Measurements from ENCODE around the gene CACNA1I. TPM values are rescaled to one million over a fixed set of nuclear protein-coding genes. Genes with fewer than 3 reads are reported as not detected.

Gene CACNA1I
- total RNA-seq, 1 experiment from 2014 or later = 0.15 TPM

- no peak for DNase-seq (ENCODE audit: low read depth, low spot score)
- Histone ChIP-seq H3K9me3 (ENCODE audit: control insufficient read depth in 1 of 2, insufficient read depth in 1 of 2, low read depth in 1 of 2, low read length in 2 of 2) (peaks cover 0 to 2% of the 10 kb centered on the region in 2 experiments; a peak in 1 of 4 replicates), H3K79me2 (ENCODE audit: insufficient read depth, low read length) (no peaks in the 10 kb centered on the region), H3K9me2 (ENCODE audit: insufficient read depth) (no peaks in the 10 kb centered on the region), H3K4me1 (ENCODE audit: control insufficient read depth in 1 of 2, insufficient read depth in 2 of 2, low read length in 2 of 2) (peaks cover 0 to 10% of the 10 kb centered on the region in 2 experiments; a peak in 2 of 4 replicates), H4K20me1 (ENCODE audit: insufficient read depth) (no peaks in the 10 kb centered on the region), H3K9ac (ENCODE audit: low read length) (no peak overlapping the region), H3K27ac (ENCODE audit: low read depth, low read length) (no peak overlapping the region), H3K4me2 (ENCODE audit: low read length) (no peak overlapping the region), H3K36me3 (ENCODE audit: control insufficient read depth in 1 of 2, insufficient read depth in 2 of 2, low read length in 2 of 2) (no peaks in the 10 kb centered on the region), H3K4me3 (replicated peaks in 1 of 2; ENCODE audit: low read depth in 1 of 2, low read length in 2 of 2) (no peak overlapping the region), H3K27me3 (ENCODE audit: insufficient read depth, low read length) (no peaks in the 10 kb centered on the region), H2AFZ (ENCODE audit: low read depth, low read length, poor library complexity, severe bottlenecking) (no peak overlapping the region)
- RAD21 ChIA-PET (ENCODE audit: low non-redundant PET in 1 of 2, low total read pairs in 2 of 2, uncharacterized antibody in 2 of 2, unreplicated experiment in 2 of 2) = no interaction called here
- POLR2A ChIA-PET = no interaction called here
- ATAC-seq = no peak
- BruUV-seq (replicated peaks) = no TSS peak
- CTCF ChIA-PET = no interaction called here
- TF ChIP-seq ZNF274 (IDR thresholded peaks at IDR 0.05; ENCODE audit: low read depth, low read length) (no peak), JUND (IDR thresholded peaks at IDR 0.05) (no peak), EZH2phosphoT487 (IDR thresholded peaks at IDR 0.05; ENCODE audit: borderline replicate concordance) (no peak)
- intact Hi-C loops (cut with micrococcal nuclease) = no loop called here
Observed at GRCh38 chr22:39569066-39569465, 1.5 kb upstream of the CACNA1I start.

DNA sequence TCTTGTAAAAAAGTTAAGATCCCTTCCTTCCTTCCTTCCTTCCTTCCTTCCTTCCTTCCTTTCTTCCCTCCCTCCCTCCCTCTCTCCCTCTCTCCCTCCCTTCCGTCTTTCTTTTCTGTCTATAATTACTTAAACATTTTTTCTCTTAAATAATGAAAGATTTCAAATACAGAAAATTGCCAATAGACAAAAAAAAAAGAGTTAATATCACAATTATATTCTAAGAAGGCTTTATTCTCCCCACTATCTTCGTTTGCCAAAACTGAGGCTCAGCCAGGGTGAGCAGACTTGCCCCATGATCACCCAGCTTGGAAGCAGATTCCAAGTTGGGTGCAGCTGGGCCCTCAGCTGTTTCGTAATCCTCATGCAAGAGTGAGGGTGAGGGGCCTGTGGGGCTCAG lies 327 bp upstream of the CACNA1I start:
- CTCF ChIA-PET = interaction anchor here (0.9 kb wide), 1 partner anchor 36 kb away, joined by 3 read pairs; no protein-coding TSS in a partner anchor
- Histone ChIP-seq H3K27ac (ENCODE audit: low read depth, low read length) (no peak overlapping the region), H3K9me2 (ENCODE audit: insufficient read depth) (no peaks in the 10 kb centered on the region), H3K9ac (ENCODE audit: low read length) (no peak overlapping the region), H3K36me3 (ENCODE audit: control insufficient read depth in 1 of 2, insufficient read depth in 2 of 2, low read length in 2 of 2) (no peaks in the 10 kb centered on the region), H3K4me2 (ENCODE audit: low read length) (no peak overlapping the region), H2AFZ (ENCODE audit: low read depth, low read length, poor library complexity, severe bottlenecking) (no peak overlapping the region), H4K20me1 (ENCODE audit: insufficient read depth) (no peaks in the 10 kb centered on the region), H3K79me2 (ENCODE audit: insufficient read depth, low read length) (no peaks in the 10 kb centered on the region), H3K9me3 (ENCODE audit: control insufficient read depth in 1 of 2, insufficient read depth in 1 of 2, low read depth in 1 of 2, low read length in 2 of 2) (no peaks in the 10 kb centered on the region; a peak in 1 of 4 replicates), H3K27me3 (ENCODE audit: insufficient read depth, low read length) (no peaks in the 10 kb centered on the region), H3K4me3 (replicated peaks in 1 of 2; ENCODE audit: low read depth in 1 of 2, low read length in 2 of 2) (no peak overlapping the region), H3K4me1 (ENCODE audit: control insufficient read depth in 1 of 2, insufficient read depth in 2 of 2, low read length in 2 of 2) (peaks cover 11 to 22% of the 10 kb centered on the region in 2 experiments)
- TF ChIP-seq RAD21 (IDR thresholded peaks at IDR 0.05; ENCODE audit: low read depth) (no peak), YY1 (IDR thresholded peaks at IDR 0.05; ENCODE audit: extremely low read depth, insufficient replicate concordance, low read depth, low read length) (no peak), MAX (IDR thresholded peaks at IDR 0.05) (no peak), EZH2phosphoT487 (IDR thresholded peaks at IDR 0.05; ENCODE audit: borderline replicate concordance) (no peak), ZBTB33 (IDR thresholded peaks at IDR 0.05; ENCODE audit: extremely low read depth, insufficient replicate concordance, low read length) (no peak), EGR1 (IDR thresholded peaks at IDR 0.05; ENCODE audit: low read depth) (no peak), TCF7L2 (IDR thresholded peaks at IDR 0.05; ENCODE audit: borderline replicate concordance, extremely low read depth, insufficient read depth, insufficient read length) (no peak), FOSL1 (IDR thresholded peaks at IDR 0.05; ENCODE audit: low read depth) (no peak), CTCF (IDR thresholded peaks at IDR 0.05 in 2 of 3, conservative IDR thresholded peaks at IDR 0.05 in 1 of 3; ENCODE audit: borderline replicate concordance in 1 of 3, insufficient read depth in 1 of 3, low read depth in 2 of 3, low read length in 2 of 3) (no peak), ELF1 (IDR thresholded peaks at IDR 0.05; ENCODE audit: borderline replicate concordance, low read depth) (no peak), POLR2A (IDR thresholded peaks at IDR 0.05; ENCODE audit: borderline replicate concordance, extremely low read depth, insufficient read depth, insufficient read length) (no peak)
- TF ChIP-seq, protein P1, sequence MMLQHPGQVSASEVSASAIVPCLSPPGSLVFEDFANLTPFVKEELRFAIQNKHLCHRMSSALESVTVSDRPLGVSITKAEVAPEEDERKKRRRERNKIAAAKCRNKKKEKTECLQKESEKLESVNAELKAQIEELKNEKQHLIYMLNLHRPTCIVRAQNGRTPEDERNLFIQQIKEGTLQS (IDR thresholded peaks at IDR 0.05) = no peak
- ATAC-seq (no peak), DNase-seq (ENCODE audit: low read depth, low spot score) (no peak)
- POLR2A ChIA-PET = no interaction called here
- BruUV-seq (replicated peaks) = no TSS peak
- RAD21 ChIA-PET (ENCODE audit: low non-redundant PET in 1 of 2, low total read pairs in 2 of 2, uncharacterized antibody in 2 of 2, unreplicated experiment in 2 of 2) = interaction anchor here in 1 of 2 experiments (0.5 to 0.8 kb wide), 2 partner anchors 28 to 47 kb away, joined by 3 to 7 read pairs; no protein-coding TSS in a partner anchor
- intact Hi-C loops (cut with micrococcal nuclease) = no loop called here
